ENCODE results near the gene COCH. TPM values are rescaled to one million over a fixed set of nuclear protein-coding genes. Genes with fewer than 3 reads are reported as not detected.

Gene COCH
- 1 to 10 TPM; 1.9 to 5.4 (median 3.7) TPM for total RNA-seq

GRCh38 chr14:30874120-30874998 lies at the start of gene COCH:
COCH (plus strand) TSS chr14:30874559; CDS start chr14:30874939, 380 bp downstream.
- no peak for TF ChIP-seq CTCF (IDR thresholded peaks at IDR 0.05; ENCODE audit: low read depth)

- no peak for TF ChIP-seq CTCF (IDR thresholded peaks at IDR 0.05; ENCODE audit: low read depth)
Measured at GRCh38 chr14:30826070-30826469, 48.3 kb upstream of the COCH start.

GRCh38 chr14:30829853-30830252 lies 44.5 kb upstream of the COCH start:
- TF ChIP-seq CTCF (IDR thresholded peaks at IDR 0.05; ENCODE audit: low read depth) = no peak

- no peak for TF ChIP-seq CTCF (IDR thresholded peaks at IDR 0.05; ENCODE audit: low read depth)
Measured at GRCh38 chr14:30834353-30834752, 40.0 kb upstream of the COCH start.

- no peak for TF ChIP-seq CTCF (IDR thresholded peaks at IDR 0.05; ENCODE audit: low read depth)
Measured at GRCh38 chr14:30838351-30838750, 36.0 kb upstream of the COCH start.

GRCh38 chr14:30840086-30840779 lies 34.1 kb upstream of the COCH start:
- TF ChIP-seq CTCF (IDR thresholded peaks at IDR 0.05; ENCODE audit: low read depth) = no peak

GRCh38 chr14:30842431-30842830 lies 31.9 kb upstream of the COCH start:
- TF ChIP-seq CTCF (IDR thresholded peaks at IDR 0.05; ENCODE audit: low read depth) = no peak

Data from subcutaneous adipose tissue (tissue), 4 donors.